ENCODE data around the gene RUBCN.
A peak's percentile ranks its signal among the peaks of the same experiment; 100 is the strongest.

Gene RUBCN

GRCh38 chr3:197675951-197676350, 60.8 kb downstream of the RUBCN start:
- Histone ChIP-seq H4K8ac (ENCODE audit: low read depth, low read length) (no peak overlapping the region), H2AFZ (ENCODE audit: insufficient read depth, low read length, poor library complexity) (no peak overlapping the region), H2BK12ac (ENCODE audit: low read length) (no peak overlapping the region), H3K27ac (ENCODE audit: low read depth, low read length) (no peak overlapping the region), H3K23ac (ENCODE audit: low read length) (no peak overlapping the region), H3K27me3 (ENCODE audit: insufficient read depth, low read length) (no peaks in the 10 kb centered on the region), H2BK120ac (ENCODE audit: insufficient read depth, low read length, poor library complexity) (no peak overlapping the region), H3K9ac (ENCODE audit: low read length) (no peak overlapping the region), H3K79me1 (ENCODE audit: low read length) (no peaks in the 10 kb centered on the region), H4K12ac (ENCODE audit: low read depth, low read length) (no peak overlapping the region), H3K4me3 (ENCODE audit: low read depth, low read length) (no peak overlapping the region), H4K91ac (ENCODE audit: low read depth, low read length) (no peak overlapping the region), H3K4me2 (ENCODE audit: low read length) (no peak overlapping the region), H3K18ac (ENCODE audit: low read length) (no peak overlapping the region), H3K14ac (ENCODE audit: low read length) (no peak overlapping the region), H3K4me1 (ENCODE audit: control insufficient read depth in 1 of 2, insufficient read depth in 2 of 2, low read length in 2 of 2) (no peaks in the 10 kb centered on the region), H3K9me3 (ENCODE audit: insufficient read depth, low read depth, low read length) (no peaks in the 10 kb centered on the region), H2AK5ac (ENCODE audit: low read length) (no peak overlapping the region), H3K4ac (ENCODE audit: low read depth, low read length) (no peak overlapping the region), H3K36me3 (ENCODE audit: control insufficient read depth in 1 of 2, insufficient read depth in 2 of 2, low read length in 2 of 2) (peaks cover 27 to 34% of the 10 kb centered on the region in 2 experiments), H3K79me2 (ENCODE audit: control insufficient read depth, insufficient read depth, low read length, poor library complexity) (no peaks in the 10 kb centered on the region), H2BK5ac (ENCODE audit: low read depth, low read length, poor library complexity) (no peak overlapping the region)
- no CpG with 5 or more reads among the region's 11 CpGs for WGBS (ENCODE audit: extremely low coverage, insufficient coverage, insufficient read length)
- no peak for DNase-seq

- Histone ChIP-seq H3K9me3 (ENCODE audit: insufficient read depth, low read depth, low read length) (no peaks in the 10 kb centered on the region), H3K27ac (ENCODE audit: low read depth, low read length) (no peak overlapping the region), H3K79me2 (ENCODE audit: control insufficient read depth, insufficient read depth, low read length, poor library complexity) (no peaks in the 10 kb centered on the region), H3K18ac (ENCODE audit: low read length) (no peak overlapping the region), H3K4ac (ENCODE audit: low read depth, low read length) (no peak overlapping the region), H2BK12ac (ENCODE audit: low read length) (no peak overlapping the region), H3K4me1 (ENCODE audit: control insufficient read depth in 1 of 2, insufficient read depth in 2 of 2, low read length in 2 of 2) (no peaks in the 10 kb centered on the region), H3K23ac (ENCODE audit: low read length) (no peak overlapping the region), H2AK5ac (ENCODE audit: low read length) (no peak overlapping the region), H3K4me3 (ENCODE audit: low read depth, low read length) (no peak overlapping the region), H4K12ac (ENCODE audit: low read depth, low read length) (no peak overlapping the region), H4K91ac (ENCODE audit: low read depth, low read length) (no peak overlapping the region), H2AFZ (ENCODE audit: insufficient read depth, low read length, poor library complexity) (no peak overlapping the region), H4K8ac (ENCODE audit: low read depth, low read length) (no peak overlapping the region), H2BK120ac (ENCODE audit: insufficient read depth, low read length, poor library complexity) (no peak overlapping the region), H3K27me3 (ENCODE audit: insufficient read depth, low read length) (no peaks in the 10 kb centered on the region), H3K36me3 (ENCODE audit: control insufficient read depth in 1 of 2, insufficient read depth in 2 of 2, low read length in 2 of 2) (peaks cover 27 to 31% of the 10 kb centered on the region in 2 experiments), H3K79me1 (ENCODE audit: low read length) (no peaks in the 10 kb centered on the region), H3K9ac (ENCODE audit: low read length) (no peak overlapping the region), H3K4me2 (ENCODE audit: low read length) (no peak overlapping the region), H3K14ac (ENCODE audit: low read length) (no peak overlapping the region), H2BK5ac (ENCODE audit: low read depth, low read length, poor library complexity) (no peak overlapping the region)
- DNase-seq = no peak
- WGBS (ENCODE audit: extremely low coverage, insufficient coverage, insufficient read length) = no CpG with 5 or more reads among the region's 9 CpGs
These were observed 61.2 kb downstream of the RUBCN start for GRCh38 chr3:197675563-197675860.

GRCh38 chr3:197674741-197675562, 61.8 kb downstream of the RUBCN start:
- Histone ChIP-seq H3K9ac (ENCODE audit: low read length) (no peak overlapping the region), H3K36me3 (ENCODE audit: control insufficient read depth in 1 of 2, insufficient read depth in 2 of 2, low read length in 2 of 2) (peaks cover 26 to 30% of the 10 kb centered on the region in 2 experiments), H2BK120ac (ENCODE audit: insufficient read depth, low read length, poor library complexity) (no peak overlapping the region), H4K8ac (ENCODE audit: low read depth, low read length) (no peak overlapping the region), H3K23ac (ENCODE audit: low read length) (no peak overlapping the region), H3K9me3 (ENCODE audit: insufficient read depth, low read depth, low read length) (no peaks in the 10 kb centered on the region), H3K14ac (ENCODE audit: low read length) (no peak overlapping the region), H3K27ac (ENCODE audit: low read depth, low read length) (no peak overlapping the region), H4K91ac (ENCODE audit: low read depth, low read length) (no peak overlapping the region), H3K79me1 (ENCODE audit: low read length) (no peaks in the 10 kb centered on the region), H2BK5ac (ENCODE audit: low read depth, low read length, poor library complexity) (no peak overlapping the region), H3K18ac (ENCODE audit: low read length) (no peak overlapping the region), H2AFZ (ENCODE audit: insufficient read depth, low read length, poor library complexity) (no peak overlapping the region), H3K4me3 (ENCODE audit: low read depth, low read length) (no peak overlapping the region), H3K4ac (ENCODE audit: low read depth, low read length) (no peak overlapping the region), H3K4me2 (ENCODE audit: low read length) (no peak overlapping the region), H3K4me1 (ENCODE audit: control insufficient read depth in 1 of 2, insufficient read depth in 2 of 2, low read length in 2 of 2) (no peaks in the 10 kb centered on the region), H2AK5ac (ENCODE audit: low read length) (no peak overlapping the region), H2BK12ac (ENCODE audit: low read length) (no peak overlapping the region), H4K12ac (ENCODE audit: low read depth, low read length) (no peak overlapping the region), H3K79me2 (ENCODE audit: control insufficient read depth, insufficient read depth, low read length, poor library complexity) (no peaks in the 10 kb centered on the region), H3K27me3 (ENCODE audit: insufficient read depth, low read length) (no peaks in the 10 kb centered on the region)
- no CpG with 5 or more reads among the region's 29 CpGs for WGBS (ENCODE audit: extremely low coverage, insufficient coverage, insufficient read length)
- DNase-seq = no peak

- DNase-seq = no peak
- no CpG with 5 or more reads among the region's 4 CpGs for WGBS (ENCODE audit: extremely low coverage, insufficient coverage, insufficient read length)
- H3K4me2 ChIP-seq (ENCODE audit: low read length) = no peak overlapping the region
- H3K14ac ChIP-seq (ENCODE audit: low read length) = no peak overlapping the region
- H2BK12ac ChIP-seq (ENCODE audit: low read length) = no peak overlapping the region
- H2BK5ac ChIP-seq (ENCODE audit: low read depth, low read length, poor library complexity) = no peak overlapping the region
- H2BK120ac ChIP-seq (ENCODE audit: insufficient read depth, low read length, poor library complexity) = no peak overlapping the region
- H3K4me1 ChIP-seq (ENCODE audit: control insufficient read depth in 1 of 2, insufficient read depth in 2 of 2, low read length in 2 of 2) = no peaks in the 10 kb centered on the region
- H2AK5ac ChIP-seq (ENCODE audit: low read length) = no peak overlapping the region
- no peak overlapping the region for H4K8ac ChIP-seq (ENCODE audit: low read depth, low read length)
- H3K4ac ChIP-seq (ENCODE audit: low read depth, low read length) = no peak overlapping the region
- no peaks in the 10 kb centered on the region for H3K27me3 ChIP-seq (ENCODE audit: insufficient read depth, low read length)
- peaks cover 26 to 30% of the 10 kb centered on the region in 2 experiments for H3K36me3 ChIP-seq (ENCODE audit: control insufficient read depth in 1 of 2, insufficient read depth in 2 of 2, low read length in 2 of 2)
- H2AFZ ChIP-seq (ENCODE audit: insufficient read depth, low read length, poor library complexity) = no peak overlapping the region
- no peaks in the 10 kb centered on the region for H3K9me3 ChIP-seq (ENCODE audit: insufficient read depth, low read depth, low read length)
- H3K27ac ChIP-seq (ENCODE audit: low read depth, low read length) = no peak overlapping the region
- H3K23ac ChIP-seq (ENCODE audit: low read length) = no peak overlapping the region
- no peak overlapping the region for H4K91ac ChIP-seq (ENCODE audit: low read depth, low read length)
- H3K79me2 ChIP-seq (ENCODE audit: control insufficient read depth, insufficient read depth, low read length, poor library complexity) = no peaks in the 10 kb centered on the region
- H3K18ac ChIP-seq (ENCODE audit: low read length) = no peak overlapping the region
- H3K79me1 ChIP-seq (ENCODE audit: low read length) = no peaks in the 10 kb centered on the region
- peak overlapping the region; percentile 39 for H4K12ac ChIP-seq (ENCODE audit: low read depth, low read length)
- no peak overlapping the region for H3K9ac ChIP-seq (ENCODE audit: low read length)
- no peak overlapping the region for H3K4me3 ChIP-seq (ENCODE audit: low read depth, low read length)
These were observed 63.5 kb downstream of the RUBCN start for GRCh38 chr3:197673170-197673569.
